Uterus (tissue), 2 donors: ENCODE measurements around the gene FCGR2B.
"Not testable (repeated sequence)": the region's sequence is repeated elsewhere in the genome, so short reads cannot be mapped to it uniquely, and the experiment has no call there.

Source experiments
- CTCF ChIP-seq, 4 experiments: fragments of 200-600 bp in 2 of 4; fragments of 450-650 bp in 2 of 4; sonication (generic) in 2 of 4; IDR thresholded peaks; one replicate each; pipeline ENCODE4 v1.5.1; 2016 to 2019; ENCODE audit warnings: antibody characterized with exemption in 4 of 4, mild to moderate bottlenecking in 2 of 4, moderate library complexity in 1 of 4
- POLR2A ChIP-seq, 2 donors: fragments of 450-650 bp; IDR thresholded peaks; one replicate each; pipeline ENCODE4 v1.6.1; 2016; ENCODE audit warnings: antibody characterized with exemption in 2 of 2, mild to moderate bottlenecking in 1 of 2, moderate library complexity in 1 of 2

GRCh38 chr1:161622054-161622453 lies 40.9 kb upstream of the FCGR2B start:
- not testable (repeated sequence) for TF ChIP-seq POLR2A, CTCF (IDR thresholded peaks at IDR 0.05)
